H1 (cell line): ENCODE results near the gene EIPR1.
A peak's percentile ranks its signal among the peaks of the same experiment; 100 is the strongest.

Experiments
- EGR1 ChIP-seq: IDR thresholded peaks from 2 replicates; pipeline ENCODE4 v1.6.1; 2011; ENCODE audit warnings: low read depth, low read length, borderline replicate concordance
- EP300 ChIP-seq, 2 experiments: IDR thresholded peaks; 1 replicate in 1 of 2; 2 replicates in 1 of 2; pipeline ENCODE4 v1.6.1; 2011 to 2012; ENCODE audit warnings: low read depth in 2 of 2, low read length in 2 of 2, mild to moderate bottlenecking in 2 of 2, borderline replicate concordance in 1 of 2, inconsistent platforms in 1 of 2, moderate library complexity in 1 of 2
- EZH2 ChIP-seq: fragments of 200-600 bp; sonication (generic); IDR thresholded peaks from 2 replicates; pipeline ENCODE4 v1.7.1; 2012; ENCODE audit warnings: low read depth, mild to moderate bottlenecking, moderate library complexity, low read length, inconsistent platforms; ENCODE audit not compliant: severe bottlenecking
- JUN ChIP-seq: IDR thresholded peaks from 2 replicates; pipeline ENCODE4 v1.6.1; 2011; ENCODE audit warnings: low read depth, mild to moderate bottlenecking, improper control_type of control experiment, low read length
- POLR2A ChIP-seq, 2 experiments: IDR thresholded peaks; 1 replicate in 1 of 2; 2 replicates in 1 of 2; pipeline ENCODE4 v1.6.1; 2011; ENCODE audit warnings: low read depth in 2 of 2, low read length in 2 of 2, mild to moderate bottlenecking in 2 of 2; ENCODE audit errors: control extremely low read depth in 1 of 2
- TAF7 ChIP-seq: optimal IDR thresholded peaks from 2 replicates; pipeline ENCODE3; 2011; ENCODE audit warnings: low read depth, mild to moderate bottlenecking, inconsistent platforms, low read length, moderate library complexity, borderline replicate concordance
- TEAD4 ChIP-seq: IDR thresholded peaks from 2 replicates; pipeline ENCODE4 v1.6.1; 2012; ENCODE audit warnings: low read depth, low read length, inconsistent platforms, mixed read lengths
- ZNF274 ChIP-seq: IDR thresholded peaks from 2 replicates; pipeline ENCODE4 v1.7.0; 2012; ENCODE audit warnings: low read length, borderline replicate concordance; ENCODE audit errors: extremely low read depth
- TF ChIP-seq, protein P1 (sequence below): IDR thresholded peaks from 2 replicates; pipeline ENCODE4 v1.6.1; 2011; ENCODE audit warnings: low read depth, mild to moderate bottlenecking, low read length; ENCODE audit not compliant: insufficient read depth
- TF ChIP-seq, protein P2 (sequence below), 3 experiments: IDR thresholded peaks; 1 replicate in 2 of 3; 2 replicates in 1 of 3; pipeline versions ENCODE4 v1.5.1 to v1.6.1; 2011; ENCODE audit warnings: low read length in 3 of 3, mild to moderate bottlenecking in 3 of 3, inconsistent platforms in 2 of 3, low read depth in 1 of 3, moderate library complexity in 1 of 3; ENCODE audit not compliant: insufficient read depth in 1 of 3; ENCODE audit errors: control extremely low read depth in 1 of 3
- TF ChIP-seq, protein P3 (sequence below): IDR thresholded peaks from 2 replicates; pipeline ENCODE4 v1.6.1; 2012; ENCODE audit warnings: inconsistent platforms

DNA sequence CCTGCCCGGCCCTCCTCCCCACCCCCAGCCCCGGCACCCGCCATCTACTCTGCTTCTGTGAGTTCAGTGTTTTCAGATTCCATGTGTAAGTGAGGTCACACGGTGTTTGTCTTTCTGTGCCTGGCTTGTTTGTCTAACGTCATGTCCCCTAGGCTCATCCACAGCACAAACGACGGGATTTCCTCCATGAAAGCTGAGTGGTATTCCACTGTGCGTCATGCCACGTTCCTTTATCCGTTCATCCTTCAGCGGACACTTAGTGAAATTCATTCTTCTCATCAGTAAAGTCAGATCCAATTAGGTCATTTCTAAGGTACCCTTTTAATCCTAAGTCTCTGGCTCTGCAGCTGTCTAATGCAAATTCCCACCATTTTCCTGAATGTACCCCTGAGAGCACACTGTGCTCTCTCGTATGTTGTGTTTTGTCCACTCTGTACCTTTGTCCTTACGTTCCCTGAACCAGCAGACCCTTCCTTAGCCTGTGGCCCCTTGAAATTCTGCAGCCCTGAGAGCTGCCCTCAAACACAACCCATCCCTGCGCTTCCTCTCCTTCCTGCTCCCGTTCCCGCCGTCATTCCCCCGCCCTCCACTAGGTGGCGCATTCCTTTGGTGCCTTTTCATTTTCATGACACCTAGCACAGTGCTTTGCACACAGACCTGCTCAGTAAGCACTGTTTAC is 46.0 kb upstream of the EIPR1 start:
- TF ChIP-seq ZNF274 (no peak), EGR1 (no peak), TAF7 (no peak), EP300 (IDR thresholded peaks at IDR 0.05; ENCODE audit: borderline replicate concordance in 1 of 2, low read depth in 2 of 2, low read length in 2 of 2) (no peak), TEAD4 (peak; percentile 49; the same call in 1 of the 2 replicates), EZH2 (no peak), POLR2A (IDR thresholded peaks at IDR 0.05; ENCODE audit: control extremely low read depth in 1 of 2, low read depth in 2 of 2, low read length in 2 of 2) (no peak), JUN (no peak)
- TF ChIP-seq, protein P1, sequence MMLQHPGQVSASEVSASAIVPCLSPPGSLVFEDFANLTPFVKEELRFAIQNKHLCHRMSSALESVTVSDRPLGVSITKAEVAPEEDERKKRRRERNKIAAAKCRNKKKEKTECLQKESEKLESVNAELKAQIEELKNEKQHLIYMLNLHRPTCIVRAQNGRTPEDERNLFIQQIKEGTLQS: no peak
- TF ChIP-seq, protein P2, sequence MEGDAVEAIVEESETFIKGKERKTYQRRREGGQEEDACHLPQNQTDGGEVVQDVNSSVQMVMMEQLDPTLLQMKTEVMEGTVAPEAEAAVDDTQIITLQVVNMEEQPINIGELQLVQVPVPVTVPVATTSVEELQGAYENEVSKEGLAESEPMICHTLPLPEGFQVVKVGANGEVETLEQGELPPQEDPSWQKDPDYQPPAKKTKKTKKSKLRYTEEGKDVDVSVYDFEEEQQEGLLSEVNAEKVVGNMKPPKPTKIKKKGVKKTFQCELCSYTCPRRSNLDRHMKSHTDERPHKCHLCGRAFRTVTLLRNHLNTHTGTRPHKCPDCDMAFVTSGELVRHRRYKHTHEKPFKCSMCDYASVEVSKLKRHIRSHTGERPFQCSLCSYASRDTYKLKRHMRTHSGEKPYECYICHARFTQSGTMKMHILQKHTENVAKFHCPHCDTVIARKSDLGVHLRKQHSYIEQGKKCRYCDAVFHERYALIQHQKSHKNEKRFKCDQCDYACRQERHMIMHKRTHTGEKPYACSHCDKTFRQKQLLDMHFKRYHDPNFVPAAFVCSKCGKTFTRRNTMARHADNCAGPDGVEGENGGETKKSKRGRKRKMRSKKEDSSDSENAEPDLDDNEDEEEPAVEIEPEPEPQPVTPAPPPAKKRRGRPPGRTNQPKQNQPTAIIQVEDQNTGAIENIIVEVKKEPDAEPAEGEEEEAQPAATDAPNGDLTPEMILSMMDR (IDR thresholded peaks at IDR 0.05; ENCODE audit: control extremely low read depth in 1 of 3, insufficient read depth in 1 of 3, low read depth in 1 of 3, low read length in 3 of 3): peak; percentile 74 to 99 (median 98)
- TF ChIP-seq, protein P3, sequence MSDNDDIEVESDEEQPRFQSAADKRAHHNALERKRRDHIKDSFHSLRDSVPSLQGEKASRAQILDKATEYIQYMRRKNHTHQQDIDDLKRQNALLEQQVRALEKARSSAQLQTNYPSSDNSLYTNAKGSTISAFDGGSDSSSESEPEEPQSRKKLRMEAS: 0 out of 2 replicates have a peak, but pooled peaks have one; percentile 40
